Cardiac muscle cell (in vitro differentiated cells and primary cell): ENCODE measurements around the gene PHF14. TPM values are rescaled to one million over a fixed set of nuclear protein-coding genes. Genes with fewer than 3 reads are reported as not detected.
A peak's percentile ranks its signal among the peaks of the same experiment; 100 is the strongest.
"Not testable (repeated sequence)": the region's sequence is repeated elsewhere in the genome, so short reads cannot be mapped to it uniquely, and the experiment has no call there.

Experiments used
- DNase-seq, 2 donors: peaks; one replicate each; pipeline versions ENCODE4 v3.0.0 to v3.0.0-alpha.2; 2010 to 2017; ENCODE audit warnings: low read depth in 1 of 2, low spot score in 1 of 2
- H3K27ac ChIP-seq: fragments of 200-600 bp; sonication (generic); 2 replicates; pipeline ENCODE4 v1.5.1; 2016
- H3K27me3 ChIP-seq: fragments of 200-600 bp; sonication (generic); 2 replicates; pipeline ENCODE4 v1.6.0; 2016; ENCODE audit warnings: control low read depth
- H3K36me3 ChIP-seq: fragments of 200-600 bp; sonication (generic); 2 replicates; pipeline ENCODE4 v1.5.1; 2016; ENCODE audit warnings: control low read depth
- H3K4me1 ChIP-seq: fragments of 200-600 bp; sonication (generic); 2 replicates; pipeline ENCODE4 v1.8.1; 2017; ENCODE audit warnings: low read depth, mild to moderate bottlenecking, mixed run types
- H3K4me3 ChIP-seq: fragments of 200-600 bp; sonication (generic); 2 replicates; pipeline ENCODE4 v1.5.1; 2016; ENCODE audit warnings: mild to moderate bottlenecking
- H3K9me3 ChIP-seq: fragments of 200-600 bp; sonication (generic); 2 replicates; pipeline ENCODE4 v1.5.1; 2017; ENCODE audit warnings: low read depth, mild to moderate bottlenecking, control low read depth
- polyA plus RNA-seq: library from polyadenylated mRNA; unstranded; fragments of >200 nt; fragmentation: Nextera tagmentation; extraction: Ambion mirVana; gene quantifications from 2 replicates; pipeline ENCODE4 v1.2.1, GENCODE V29; 2016
- total RNA-seq: library from RNA; depleted of rRNA; stranded (reverse); fragments of >200 nt; gene quantifications from 2 replicates; pipeline ENCODE4 v1.2.3, GENCODE V29; 2016
- TF ChIP-seq, protein P1 (sequence below): IDR thresholded peaks from 2 replicates; pipeline ENCODE4 v1.5.1; 2012; ENCODE audit warnings: low read depth, mild to moderate bottlenecking, low read length

PHF14 gene
- total and polyA plus RNA-seq, 2 experiments from 2014 or later = 28.6 to 31.2 TPM

DNA sequence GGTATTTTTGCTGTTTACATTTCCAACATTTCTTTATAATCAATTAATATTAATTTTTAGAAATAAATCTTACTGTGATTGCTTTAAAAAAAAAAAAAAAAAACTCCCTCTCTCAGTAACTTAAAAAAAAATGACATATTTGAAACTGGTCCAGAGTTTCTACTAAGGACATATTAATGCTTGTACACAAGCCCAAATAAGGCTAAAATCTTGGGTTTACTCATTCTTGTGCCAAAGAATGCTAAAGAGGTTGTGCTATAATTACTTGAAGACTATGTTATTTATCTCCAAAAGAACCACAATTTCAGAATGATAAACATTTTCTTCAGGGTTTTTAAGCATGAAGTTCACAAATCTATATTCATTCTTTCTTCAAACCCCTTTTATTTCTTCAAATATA, 39.4 kb upstream of the PHF14 start:
- H3K36me3 ChIP-seq = peaks cover 34% of the 10 kb centered on the region
- H3K4me3 ChIP-seq = no peak overlapping the region
- no peaks in the 10 kb centered on the region for H3K9me3 ChIP-seq
- peaks cover 11% of the 10 kb centered on the region for H3K4me1 ChIP-seq
- H3K27me3 ChIP-seq = no peaks in the 10 kb centered on the region
- peak in 1 of 2 donors; percentile 89 for DNase-seq
- TF ChIP-seq, protein P1, sequence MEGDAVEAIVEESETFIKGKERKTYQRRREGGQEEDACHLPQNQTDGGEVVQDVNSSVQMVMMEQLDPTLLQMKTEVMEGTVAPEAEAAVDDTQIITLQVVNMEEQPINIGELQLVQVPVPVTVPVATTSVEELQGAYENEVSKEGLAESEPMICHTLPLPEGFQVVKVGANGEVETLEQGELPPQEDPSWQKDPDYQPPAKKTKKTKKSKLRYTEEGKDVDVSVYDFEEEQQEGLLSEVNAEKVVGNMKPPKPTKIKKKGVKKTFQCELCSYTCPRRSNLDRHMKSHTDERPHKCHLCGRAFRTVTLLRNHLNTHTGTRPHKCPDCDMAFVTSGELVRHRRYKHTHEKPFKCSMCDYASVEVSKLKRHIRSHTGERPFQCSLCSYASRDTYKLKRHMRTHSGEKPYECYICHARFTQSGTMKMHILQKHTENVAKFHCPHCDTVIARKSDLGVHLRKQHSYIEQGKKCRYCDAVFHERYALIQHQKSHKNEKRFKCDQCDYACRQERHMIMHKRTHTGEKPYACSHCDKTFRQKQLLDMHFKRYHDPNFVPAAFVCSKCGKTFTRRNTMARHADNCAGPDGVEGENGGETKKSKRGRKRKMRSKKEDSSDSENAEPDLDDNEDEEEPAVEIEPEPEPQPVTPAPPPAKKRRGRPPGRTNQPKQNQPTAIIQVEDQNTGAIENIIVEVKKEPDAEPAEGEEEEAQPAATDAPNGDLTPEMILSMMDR = no peak
- H3K27ac ChIP-seq = peak overlapping the region; percentile 52

DNA sequence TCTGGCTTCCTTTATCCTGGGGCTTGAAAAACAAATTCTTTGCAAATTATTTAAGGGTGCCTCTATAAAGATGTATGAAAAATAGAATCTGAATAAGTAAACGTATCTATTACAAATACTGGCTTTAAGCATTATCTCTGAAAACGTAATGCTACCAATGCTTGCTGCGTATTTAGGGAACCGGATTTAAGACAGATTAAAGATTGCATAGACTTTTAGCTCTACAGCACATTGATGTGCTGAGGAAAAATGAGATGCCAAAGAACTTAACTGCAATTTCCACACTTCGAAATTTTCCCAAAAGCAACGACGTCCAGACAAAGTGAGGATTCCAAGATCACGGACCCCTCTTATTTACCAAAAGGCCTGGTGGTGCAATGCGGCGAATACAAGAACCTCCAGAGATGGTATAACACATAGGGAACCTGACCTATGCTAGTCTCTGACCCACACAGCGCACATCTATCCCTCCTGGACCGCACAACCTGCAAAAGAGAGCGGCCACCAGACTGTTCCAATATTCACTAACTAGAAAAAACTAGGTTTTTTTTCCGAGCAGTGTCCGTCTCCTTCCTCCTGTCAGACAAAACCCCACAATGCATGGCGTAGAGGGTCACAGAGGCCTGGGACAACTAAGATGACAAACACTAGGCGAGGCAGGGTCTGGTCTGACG, 34.3 kb upstream of the PHF14 start:
- Histone ChIP-seq H3K36me3 (peaks cover 13% of the 10 kb centered on the region), H3K4me1 (peaks cover 16% of the 10 kb centered on the region), H3K9me3 (no peaks in the 10 kb centered on the region), H3K27ac (peak overlapping the region; percentile 99), H3K4me3 (peak overlapping the region; percentile 91), H3K27me3 (no peaks in the 10 kb centered on the region)
- TF ChIP-seq, protein P1 = no peak
- DNase-seq = peak in 1 of 2 donors; percentile 17

DNA sequence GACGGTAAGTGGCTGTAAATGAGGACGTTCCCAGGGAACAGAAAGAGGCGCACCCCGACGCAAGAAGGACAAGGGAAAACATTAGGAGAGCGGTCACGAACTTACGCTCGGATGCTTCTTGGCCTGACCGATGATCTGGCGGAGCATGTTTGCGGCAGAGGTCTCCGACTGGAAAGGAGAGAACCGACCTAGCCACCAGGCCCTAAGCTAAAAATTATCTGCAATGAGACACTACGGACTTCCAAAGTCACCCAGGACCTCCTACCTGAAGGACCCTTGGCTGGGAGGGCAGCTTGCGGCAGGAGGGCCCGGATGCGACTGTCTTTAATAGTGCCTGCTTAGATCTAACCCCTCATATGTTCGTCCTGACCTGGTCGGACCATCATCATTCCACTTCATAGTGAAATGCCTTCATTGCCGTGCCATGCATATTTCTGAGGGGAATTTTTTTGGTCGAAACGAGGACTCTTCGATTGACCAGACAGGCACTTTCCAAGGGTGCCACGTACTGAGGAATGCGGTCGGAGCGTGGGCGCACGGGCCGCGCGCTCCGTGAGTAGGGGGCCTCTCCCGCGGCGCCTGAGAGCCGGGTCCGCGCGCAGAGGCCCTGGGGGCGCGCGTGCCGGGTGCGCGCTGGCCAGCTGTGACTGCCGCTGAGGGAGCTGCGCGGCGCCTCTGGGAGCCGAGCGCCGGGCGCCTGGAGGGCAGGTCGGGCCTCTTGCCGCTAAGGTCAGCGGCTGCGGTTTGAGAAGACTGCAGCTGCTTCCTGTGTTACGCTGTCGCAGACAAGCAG, 33.6 kb upstream of the PHF14 start:
- peak; percentile 96 to 98 for DNase-seq
- Histone ChIP-seq H3K4me3 (peak overlapping the region; percentile 91), H3K9me3 (no peaks in the 10 kb centered on the region), H3K36me3 (peaks cover 6% of the 10 kb centered on the region), H3K4me1 (peaks cover 16% of the 10 kb centered on the region), H3K27me3 (no peaks in the 10 kb centered on the region), H3K27ac (peak overlapping the region; percentile 99)
- TF ChIP-seq, protein P1 = no peak

DNA sequence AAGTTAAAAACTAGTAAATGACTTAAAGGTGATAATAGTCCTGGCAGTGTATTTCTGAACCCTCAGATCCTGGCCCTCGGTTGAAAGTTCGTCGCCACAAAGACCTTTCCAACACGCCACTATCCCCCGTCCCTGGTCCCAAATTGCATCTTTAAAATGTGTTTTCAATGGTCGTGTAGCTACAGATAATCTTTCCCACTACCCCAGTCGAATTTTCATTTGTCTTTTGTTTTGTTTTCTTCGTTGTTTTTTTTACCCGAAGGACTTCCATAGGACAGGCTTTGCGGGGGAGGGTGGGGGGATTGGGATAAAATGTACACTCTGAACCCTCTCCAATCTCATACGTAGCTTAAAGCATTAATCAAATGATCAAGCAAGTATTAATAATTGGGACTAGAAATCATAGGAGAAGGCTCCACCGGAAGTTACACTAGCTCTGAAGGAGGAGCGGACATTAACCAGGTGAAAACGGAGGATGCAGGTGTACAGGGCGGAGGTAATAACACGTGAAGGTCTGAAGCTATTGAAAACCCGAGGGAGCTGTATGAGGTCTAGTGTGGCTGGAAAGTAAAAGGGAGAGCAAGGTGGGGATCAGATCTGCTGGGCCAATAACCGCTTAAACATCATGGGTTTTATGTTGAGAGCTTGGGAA, 32.8 kb upstream of the PHF14 start:
- no peaks in the 10 kb centered on the region for H3K27me3 ChIP-seq
- peaks cover 16% of the 10 kb centered on the region for H3K4me1 ChIP-seq
- peak overlapping the region; percentile 99 for H3K27ac ChIP-seq
- H3K9me3 ChIP-seq = no peaks in the 10 kb centered on the region
- TF ChIP-seq, protein P1 = no peak
- no peak for DNase-seq
- peak overlapping the region; percentile 32 for H3K4me3 ChIP-seq
- H3K36me3 ChIP-seq = peaks cover 4% of the 10 kb centered on the region

DNA sequence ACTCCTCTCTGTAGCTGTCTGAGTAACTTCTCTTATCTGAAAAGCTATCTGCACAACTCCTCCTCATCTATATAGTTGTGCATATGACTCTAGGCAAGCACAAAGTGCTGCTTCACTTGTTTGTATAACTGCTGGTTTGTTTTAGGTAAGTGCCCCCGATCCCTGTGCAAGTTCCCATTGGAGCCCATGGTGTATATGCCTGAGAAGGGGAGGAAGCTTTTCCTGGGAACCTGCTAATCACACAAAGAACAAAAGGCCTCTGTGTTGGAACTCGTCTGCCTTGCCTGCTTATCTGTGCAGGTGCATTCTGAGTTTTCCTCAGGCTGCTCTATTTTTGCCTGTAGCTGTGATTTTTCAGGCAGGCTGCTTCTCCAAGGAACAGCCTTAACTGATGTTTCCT, 23.2 kb upstream of the PHF14 start:
- no peak for DNase-seq
- TF ChIP-seq, protein P1 = no peak
- Histone ChIP-seq H3K4me3 (no peak overlapping the region), H3K27ac (peak overlapping the region; percentile 17), H3K27me3 (no peaks in the 10 kb centered on the region), H3K36me3 (no peaks in the 10 kb centered on the region), H3K4me1 (peaks cover 4% of the 10 kb centered on the region), H3K9me3 (no peaks in the 10 kb centered on the region)

DNA sequence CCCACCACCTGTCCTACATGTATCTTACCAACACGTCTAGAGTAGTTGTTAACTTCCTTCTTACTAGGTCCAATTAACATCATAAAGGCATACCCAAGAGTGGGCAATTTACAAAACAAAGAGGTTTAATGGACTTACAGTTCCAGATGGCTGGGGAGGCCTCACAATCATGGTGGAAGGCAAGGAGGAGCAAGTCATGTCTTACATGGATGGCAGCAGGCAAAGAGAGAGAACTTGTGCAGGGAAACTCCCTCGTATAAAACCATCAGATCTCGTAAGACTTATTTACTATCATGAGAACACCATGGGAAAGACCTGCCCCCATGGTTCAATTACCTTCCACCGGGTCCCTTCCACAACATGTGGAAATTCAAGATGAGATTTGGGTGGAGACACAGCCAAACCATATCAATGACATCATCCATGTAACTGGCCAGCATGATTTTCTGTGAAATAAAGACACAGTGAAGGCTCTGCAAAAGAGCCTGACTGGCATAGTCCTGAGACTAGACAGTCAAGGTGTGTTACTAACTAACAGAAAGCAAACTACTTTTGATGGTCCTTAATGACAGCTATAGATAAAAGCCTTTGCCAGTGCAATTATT, 22.6 kb upstream of the PHF14 start:
- peak overlapping the region; percentile 17 for H3K27ac ChIP-seq
- not testable (repeated sequence) for H3K4me3 ChIP-seq, H3K4me1 ChIP-seq, H3K36me3 ChIP-seq, H3K27me3 ChIP-seq, DNase-seq, H3K9me3 ChIP-seq
